Tibial nerve (tissue), 4 donors: ENCODE results near the gene PARVG. TPM values are rescaled to one million over a fixed set of nuclear protein-coding genes. Genes with fewer than 3 reads are reported as not detected.

Source experiments
- DNase-seq, 2 donors: peaks; one replicate each; pipeline ENCODE4 v3.0.0-alpha.2; 2019; ENCODE audit warnings: low spot score in 2 of 2
- H3K27ac ChIP-seq, 4 donors: fragments of 200-600 bp; sonication (generic) in 3 of 4; one replicate each; pipeline ENCODE4 v1.5.1; 2017 to 2019; ENCODE audit warnings: mild to moderate bottlenecking in 1 of 4
- H3K27me3 ChIP-seq, 2 donors: fragments of 200-600 bp; sonication (generic) in 1 of 2; one replicate each; pipeline versions ENCODE4 v1.5.1 to v1.6.0; 2017 to 2019
- H3K36me3 ChIP-seq, 3 donors: fragments of 200-600 bp; sonication (generic); one replicate each; pipeline ENCODE4 v1.5.1; 2018 to 2019
- H3K4me1 ChIP-seq, 4 donors: fragments of 200-600 bp; sonication (generic) in 3 of 4; one replicate each; pipeline ENCODE4 v1.5.1; 2017 to 2019
- H3K4me3 ChIP-seq, 4 donors: fragments of 200-600 bp; sonication (generic) in 3 of 4; one replicate each; pipeline ENCODE4 v1.5.1; 2017 to 2019; ENCODE audit warnings: mild to moderate bottlenecking in 1 of 4, moderate library complexity in 1 of 4
- H3K9me3 ChIP-seq, 4 donors: fragments of 200-600 bp; sonication (generic) in 3 of 4; one replicate each; pipeline ENCODE4 v1.5.1; 2017 to 2019
- EP300 ChIP-seq, 2 donors: sonication (generic); formaldehyde crosslinking; IDR thresholded peaks; one replicate each; pipeline ENCODE4 v1.6.1; 2017; ENCODE audit warnings: antibody characterized with exemption in 2 of 2, mild to moderate bottlenecking in 1 of 2
- POLR2A ChIP-seq, 2 donors: fragments of 450-650 bp; IDR thresholded peaks; one replicate each; pipeline ENCODE4 v1.6.1; 2017; ENCODE audit warnings: antibody characterized with exemption in 2 of 2, mild to moderate bottlenecking in 2 of 2, moderate library complexity in 2 of 2
- WGBS, 2 donors: methylation state at CpG; one replicate each; pipeline ENCODE4 v1.1.5; 2018; 5-methylcytosine and 5-hydroxymethylcytosine counted together
- total RNA-seq, 4 donors: library from RNA; depleted of rRNA; stranded (reverse); fragments of >200 nt; gene quantifications; one replicate each; pipeline ENCODE4 v1.1.0, GENCODE V29; 2016
- TF ChIP-seq, protein P1 (sequence below), 5 experiments: fragments of 200-600 bp in 3 of 5; fragments of 450-650 bp in 2 of 5; sonication (generic) in 3 of 5; IDR thresholded peaks; one replicate each; pipeline ENCODE4 v1.5.1; 2016 to 2019; ENCODE audit warnings: antibody characterized with exemption in 5 of 5, mild to moderate bottlenecking in 3 of 5, moderate library complexity in 2 of 5

PARVG gene
- total RNA-seq, 4 donors from 2014 or later = 18.8 to 140 (median 34.9) TPM

DNA sequence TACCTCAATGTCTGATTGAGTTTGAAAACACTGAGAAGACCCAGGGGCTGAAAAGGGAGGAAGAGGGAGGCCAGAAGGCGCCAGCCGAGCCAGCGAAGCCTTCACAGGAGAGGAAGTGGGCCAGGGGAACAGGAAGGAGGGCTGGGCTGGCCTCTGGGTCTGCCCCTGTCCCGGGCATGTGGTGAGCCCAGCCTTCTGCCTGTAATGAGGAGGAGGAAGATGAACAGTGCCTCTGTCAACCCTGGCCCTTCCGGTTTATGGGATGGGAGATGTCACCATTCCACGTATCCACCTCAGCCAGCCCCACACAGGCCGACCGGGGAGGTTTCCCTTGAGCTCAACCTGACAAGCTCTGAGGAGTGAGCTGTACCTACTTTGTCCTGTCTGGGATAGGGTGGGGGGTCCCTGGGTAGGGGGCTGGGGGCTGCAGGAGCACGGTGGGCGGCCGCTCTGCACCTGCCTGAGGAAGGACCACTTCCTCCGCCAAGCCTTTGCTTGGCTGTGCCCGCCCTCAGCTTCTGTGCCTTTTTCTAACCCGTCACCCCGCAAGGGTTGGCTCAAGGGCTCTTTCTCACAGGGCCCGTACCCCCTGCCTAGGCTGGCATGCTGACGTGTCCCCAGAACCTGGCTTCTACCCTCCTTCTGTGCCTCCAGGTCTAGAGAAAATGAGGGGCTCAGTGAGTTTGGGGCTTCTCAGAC, 2.0 kb downstream of the PARVG start:
- DNase-seq = peak in 1 of 2 donors; percentile 34
- Histone ChIP-seq H3K4me1 (no peaks in the 10 kb centered on the region), H3K4me3 (peak overlapping the region in 2 of 4 donors; percentile 38 to 44), H3K27me3 (peaks cover 0 to 8% of the 10 kb centered on the region in 2 donors), H3K36me3 (no peaks in the 10 kb centered on the region), H3K9me3 (no peaks in the 10 kb centered on the region), H3K27ac (peak overlapping the region in 3 of 4 donors; percentile 66 to 78 (median 76))
- WGBS, 2 donors = 67 to 75% methylated on average over 17 of the region's 17 CpGs
- TF ChIP-seq POLR2A (IDR thresholded peaks at IDR 0.05) (peak in 1 of 2 donors; percentile 39), EP300 (IDR thresholded peaks at IDR 0.05) (peak in 1 of 2 donors; percentile 41)
- TF ChIP-seq, protein P1, sequence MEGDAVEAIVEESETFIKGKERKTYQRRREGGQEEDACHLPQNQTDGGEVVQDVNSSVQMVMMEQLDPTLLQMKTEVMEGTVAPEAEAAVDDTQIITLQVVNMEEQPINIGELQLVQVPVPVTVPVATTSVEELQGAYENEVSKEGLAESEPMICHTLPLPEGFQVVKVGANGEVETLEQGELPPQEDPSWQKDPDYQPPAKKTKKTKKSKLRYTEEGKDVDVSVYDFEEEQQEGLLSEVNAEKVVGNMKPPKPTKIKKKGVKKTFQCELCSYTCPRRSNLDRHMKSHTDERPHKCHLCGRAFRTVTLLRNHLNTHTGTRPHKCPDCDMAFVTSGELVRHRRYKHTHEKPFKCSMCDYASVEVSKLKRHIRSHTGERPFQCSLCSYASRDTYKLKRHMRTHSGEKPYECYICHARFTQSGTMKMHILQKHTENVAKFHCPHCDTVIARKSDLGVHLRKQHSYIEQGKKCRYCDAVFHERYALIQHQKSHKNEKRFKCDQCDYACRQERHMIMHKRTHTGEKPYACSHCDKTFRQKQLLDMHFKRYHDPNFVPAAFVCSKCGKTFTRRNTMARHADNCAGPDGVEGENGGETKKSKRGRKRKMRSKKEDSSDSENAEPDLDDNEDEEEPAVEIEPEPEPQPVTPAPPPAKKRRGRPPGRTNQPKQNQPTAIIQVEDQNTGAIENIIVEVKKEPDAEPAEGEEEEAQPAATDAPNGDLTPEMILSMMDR (IDR thresholded peaks at IDR 0.05) = no peak

GRCh38 chr22:44183287-44183588, 2.5 kb downstream of the PARVG start:
- H3K36me3 ChIP-seq = no peaks in the 10 kb centered on the region
- TF ChIP-seq POLR2A (IDR thresholded peaks at IDR 0.05) (no peak), EP300 (IDR thresholded peaks at IDR 0.05) (no peak)
- TF ChIP-seq, protein P1 (IDR thresholded peaks at IDR 0.05) = no peak
- WGBS, 2 donors = 66 to 67% methylated on average over 6 to 8 of the region's 8 CpGs
- no peak for DNase-seq
- H3K4me1 ChIP-seq = no peaks in the 10 kb centered on the region
- H3K9me3 ChIP-seq = no peaks in the 10 kb centered on the region
- H3K4me3 ChIP-seq = no peak overlapping the region
- peak overlapping the region in 2 of 4 donors; percentile 65 to 78 for H3K27ac ChIP-seq
- H3K27me3 ChIP-seq = peaks cover 0 to 8% of the 10 kb centered on the region in 2 donors

- Histone ChIP-seq H3K27me3 (peaks cover 0 to 8% of the 10 kb centered on the region in 2 donors), H3K4me3 (no peak overlapping the region), H3K36me3 (no peaks in the 10 kb centered on the region), H3K27ac (no peak overlapping the region), H3K9me3 (no peaks in the 10 kb centered on the region), H3K4me1 (no peaks in the 10 kb centered on the region)
- DNase-seq = no peak
- TF ChIP-seq POLR2A (IDR thresholded peaks at IDR 0.05) (no peak), EP300 (IDR thresholded peaks at IDR 0.05) (no peak)
- TF ChIP-seq, protein P1 (IDR thresholded peaks at IDR 0.05) = no peak
- WGBS, 2 donors = 41 to 58% methylated on average over 4 of the region's 4 CpGs
These were observed 3.3 kb downstream of the PARVG start for GRCh38 chr22:44184006-44184405.

GRCh38 chr22:44185237-44186120, 4.8 kb downstream of the PARVG start:
- WGBS, 2 donors = 87 to 88% methylated on average over 14 to 15 of the region's 16 CpGs
- no peak for DNase-seq

More at GRCh38 chr22:44185237-44186120, 4.8 kb downstream of the PARVG start:
- Histone ChIP-seq H3K27me3 (peaks cover 0 to 8% of the 10 kb centered on the region in 2 donors), H3K4me1 (no peaks in the 10 kb centered on the region), H3K4me3 (no peak overlapping the region), H3K27ac (no peak overlapping the region), H3K36me3 (no peaks in the 10 kb centered on the region), H3K9me3 (no peaks in the 10 kb centered on the region)
- no peak for TF ChIP-seq EP300 (IDR thresholded peaks at IDR 0.05)
- TF ChIP-seq POLR2A (IDR thresholded peaks at IDR 0.05) = no peak
- TF ChIP-seq, protein P1 (IDR thresholded peaks at IDR 0.05) = no peak
